SK-N-SH (cell line): ENCODE results near the gene SVOP. TPM values are rescaled to one million over a fixed set of nuclear protein-coding genes. Genes with fewer than 3 reads are reported as not detected.
"Not testable (repeated sequence)": the region's sequence is repeated elsewhere in the genome, so short reads cannot be mapped to it uniquely, and the experiment has no call there.

ENCODE experiments used
- CTCF ChIA-PET: fragments of 300-600, 350-600 bp; formaldehyde crosslinking; extraction: SDS; loops from one replicate; lab custom pipeline; 2021; lab: Yijun Ruan, JAX
- POLR2A ChIA-PET: fragments of 350-600 bp; sonication (Branson Sonifier 250); formaldehyde crosslinking; extraction: SDS; loops from one replicate; lab custom pipeline; 2020; ENCODE audit warnings: antibody characterized with exemption, inconsistent platforms; lab: Yijun Ruan, JAX
- DNase-seq: peaks from one replicate; pipeline ENCODE4 v3.0.0; 2012
- H2AFZ ChIP-seq: fragments of 200-600 bp; sonication (generic); 2 replicates; pipeline ENCODE4 v1.8.1; 2016; ENCODE audit warnings: antibody characterized with exemption, mild to moderate bottlenecking, low read depth
- H3F3A ChIP-seq: fragments of 200-600 bp; sonication (generic); replicated peaks from 2 replicates; pipeline ENCODE3; 2016; ENCODE audit warnings: antibody characterized with exemption, mild to moderate bottlenecking; ENCODE audit not compliant: insufficient read depth
- H3K27ac ChIP-seq, 2 experiments: fragments of 200-500 bp in 1 of 2; fragments of 200-600 bp in 1 of 2; sonication (Bioruptor generic) in 1 of 2; sonication (generic), shearing (Covaris generic) in 1 of 2; 2 replicates each; pipeline versions ENCODE4 v1.5.1 to v1.6.1; 2014 to 2016; ENCODE audit warnings: low read depth in 2 of 2, inconsistent platforms in 1 of 2, low read length in 1 of 2, mild to moderate bottlenecking in 1 of 2, mixed read lengths in 1 of 2
- H3K27me3 ChIP-seq: fragments of 200-600 bp; sonication (generic), shearing (Covaris generic); 2 replicates; pipeline ENCODE4 v1.6.1; 2016; ENCODE audit warnings: mixed run types; ENCODE audit not compliant: insufficient read depth
- H3K36me3 ChIP-seq, 2 experiments: fragments of 200-500 bp in 1 of 2; fragments of 200-600 bp in 1 of 2; sonication (Bioruptor generic) in 1 of 2; sonication (generic) in 1 of 2; replicated peaks in 1 of 2; 2 replicates each; pipeline versions ENCODE3 to v1.5.1; 2014 to 2016; ENCODE audit warnings: low read length in 1 of 2, mild to moderate bottlenecking in 1 of 2; ENCODE audit not compliant: insufficient read depth in 2 of 2, control insufficient read depth in 1 of 2
- H3K4me1 ChIP-seq, 2 experiments: fragments of 200-500 bp in 1 of 2; fragments of 200-600 bp in 1 of 2; sonication (Bioruptor generic) in 1 of 2; sonication (generic), shearing (Covaris generic) in 1 of 2; 2 replicates each; pipeline versions ENCODE4 v1.5.1 to v1.6.1; 2014 to 2016; ENCODE audit warnings: low read depth in 1 of 2, low read length in 1 of 2, mixed run types in 1 of 2; ENCODE audit not compliant: insufficient read depth in 2 of 2, control insufficient read depth in 1 of 2
- H3K4me2 ChIP-seq: fragments of 200-600 bp; sonication (generic), shearing (Covaris generic); 2 replicates; pipeline ENCODE4 v1.6.1; 2017; ENCODE audit warnings: mixed run types
- H3K4me3 ChIP-seq, 2 experiments: fragments of 200-500 bp in 1 of 2; fragments of 200-600 bp in 1 of 2; sonication (Bioruptor generic) in 1 of 2; sonication (generic), shearing (Covaris generic) in 1 of 2; 2 replicates each; pipeline versions ENCODE4 v1.5.1 to v1.8.1; 2014 to 2016; ENCODE audit warnings: low read depth in 2 of 2, inconsistent platforms in 1 of 2, low read length in 1 of 2, mild to moderate bottlenecking in 1 of 2, mixed read lengths in 1 of 2, moderate library complexity in 1 of 2
- H3K79me2 ChIP-seq: fragments of 200-600 bp; sonication (generic); 2 replicates; pipeline ENCODE4 v1.8.1; 2017; ENCODE audit warnings: mild to moderate bottlenecking; ENCODE audit not compliant: insufficient read depth
- H3K9ac ChIP-seq: fragments of 200-600 bp; sonication (generic); 2 replicates; pipeline ENCODE4 v1.6.1; 2017; ENCODE audit warnings: mixed run types
- H3K9me2 ChIP-seq: fragments of 200-600 bp; sonication (generic); 2 replicates; pipeline ENCODE4 v1.6.1; 2017; ENCODE audit warnings: mixed run types
- H3K9me3 ChIP-seq: fragments of 200-600 bp; sonication (generic); 2 replicates; pipeline ENCODE4 v1.6.1; 2017; ENCODE audit warnings: mixed run types, mild to moderate bottlenecking, moderate library complexity
- H4K20me1 ChIP-seq: fragments of 200-600 bp; sonication (generic); 2 replicates; pipeline ENCODE4 v1.6.1; 2017; ENCODE audit warnings: mild to moderate bottlenecking, mixed run types; ENCODE audit not compliant: insufficient read depth
- CHD2 ChIP-seq: fragments of 150-350 bp; IDR thresholded peaks from 2 replicates; pipeline ENCODE4 v1.6.1; 2018; ENCODE audit warnings: low read length; ENCODE audit not compliant: partially characterized antibody
- CTCF ChIP-seq: fragments of 200-600 bp; sonication (generic); IDR thresholded peaks from 2 replicates; pipeline ENCODE4 v1.6.1; 2017; ENCODE audit warnings: antibody characterized with exemption, mild to moderate bottlenecking, moderate library complexity
- ELF1 ChIP-seq: IDR thresholded peaks from 2 replicates; pipeline ENCODE4 v1.4.0; 2012
- EP300 ChIP-seq, 2 experiments: IDR thresholded peaks; 2 replicates each; pipeline versions ENCODE4 v1.4.0 to v1.6.1; 2012; ENCODE audit warnings: borderline replicate concordance in 1 of 2, low read depth in 1 of 2, low read length in 1 of 2
- FOXM1 ChIP-seq: IDR thresholded peaks from 2 replicates; pipeline ENCODE4 v1.4.0; 2012; ENCODE audit warnings: low read depth, mild to moderate bottlenecking
- IRF3 ChIP-seq: fragments of 150-350 bp; IDR thresholded peaks from 2 replicates; pipeline ENCODE4 v1.6.1; 2016; ENCODE audit warnings: mild to moderate bottlenecking, low read depth, low read length
- MAX ChIP-seq: IDR thresholded peaks from 2 replicates; pipeline ENCODE4 v1.4.0; 2012; ENCODE audit warnings: low read depth
- MEF2A ChIP-seq: IDR thresholded peaks from 2 replicates; pipeline ENCODE4 v1.4.0; 2012; ENCODE audit warnings: low read depth, borderline replicate concordance
- NFIC ChIP-seq: IDR thresholded peaks from 2 replicates; pipeline ENCODE4 v1.4.0; 2012; ENCODE audit warnings: borderline replicate concordance
- PBX3 ChIP-seq: IDR thresholded peaks from 2 replicates; pipeline ENCODE4; 2012
- RAD21 ChIP-seq: IDR thresholded peaks from 2 replicates; pipeline ENCODE4 v1.6.1; 2012; ENCODE audit warnings: mild to moderate bottlenecking, low read length
- RCOR1 ChIP-seq: fragments of 150-350 bp; IDR thresholded peaks from 2 replicates; pipeline ENCODE4 v1.6.1; 2017; ENCODE audit warnings: antibody characterized with exemption, low read length
- RFX5 ChIP-seq: IDR thresholded peaks from 2 replicates; pipeline ENCODE4 v1.6.1; 2012; ENCODE audit warnings: mild to moderate bottlenecking, improper control_type of control experiment, low read length
- RXRA ChIP-seq: IDR thresholded peaks from 2 replicates; pipeline ENCODE4 v1.4.0; 2012; ENCODE audit warnings: low read depth, mild to moderate bottlenecking, borderline replicate concordance
- SMC3 ChIP-seq: IDR thresholded peaks from 2 replicates; pipeline ENCODE4 v1.6.1; 2012; ENCODE audit warnings: low read depth, low read length, improper control_type of control experiment
- TAF1 ChIP-seq: IDR thresholded peaks from 2 replicates; pipeline ENCODE4 v1.6.1; 2012; ENCODE audit warnings: low read depth, mild to moderate bottlenecking, low read length, moderate library complexity, borderline replicate concordance
- WGBS: methylation state at CpG from one replicate; pipeline ENCODE4 v1.1.6; 2017; ENCODE audit warnings: low lambda C conversion rate; 5-methylcytosine and 5-hydroxymethylcytosine counted together
- polyA plus RNA-seq, 3 experiments: library from polyadenylated mRNA; depleted of rRNA; stranded (reverse); fragments of >200 nt; gene quantifications; 2 replicates each; pipeline ENCODE4 v1.2.3, GENCODE V29; 2012

SVOP gene
- polyA plus RNA-seq, 1 of the 3 experiments (the other 2 are of a cell fraction) = 0.07 TPM

- TF ChIP-seq IRF3 (no peak), NFIC (no peak), MEF2A (no peak), TAF1 (no peak)
These were observed 161.0 kb downstream of the SVOP start (continued) for GRCh38 chr12:108859923-108860291.

GRCh38 chr12:108859141-108859922 lies 161.5 kb downstream of the SVOP start:
- H3K4me2 ChIP-seq, H3K9me3 ChIP-seq, H3K36me3 ChIP-seq, H3K4me3 ChIP-seq, H2AFZ ChIP-seq, H3K27ac ChIP-seq, H3K27me3 ChIP-seq, H4K20me1 ChIP-seq, POLR2A ChIA-PET, H3K9me2 ChIP-seq, DNase-seq, H3K9ac ChIP-seq: not testable (repeated sequence)
- WGBS = 86% methylated on average over 6 of the region's 6 CpGs
- CTCF ChIA-PET = interaction anchor here (1.2 to 1.8 kb wide), 3 partner anchors 12 to 569 kb away, joined by 3 to 4 read pairs (median 3); no protein-coding TSS in a partner anchor
- H3K4me1 ChIP-seq = peaks cover 6 to 21% of the 10 kb centered on the region in 2 experiments; a peak in 2 of 4 replicates
- H3K79me2 ChIP-seq = peaks cover 30% of the 10 kb centered on the region
- H3F3A ChIP-seq = peaks cover 16% of the 10 kb centered on the region

GRCh38 chr12:108858311-108859074 lies 162.4 kb downstream of the SVOP start:
- CTCF ChIA-PET = interaction anchor here (1.2 to 1.8 kb wide), 3 partner anchors 13 to 570 kb away, joined by 3 to 4 read pairs (median 3); no protein-coding TSS in a partner anchor
- Histone ChIP-seq H3K36me3 (peaks cover 0 to 5% of the 10 kb centered on the region in 2 experiments), H4K20me1 (no peaks in the 10 kb centered on the region), H3K4me3 (peak overlapping the region in 1 of 2 experiments; percentile 44; a peak in 2 of 4 replicates), H3K9ac (0 out of 2 replicates have a peak overlapping the region, but pooled peaks have one; percentile 76), H3K79me2 (peaks cover 36% of the 10 kb centered on the region), H3K27me3 (no peaks in the 10 kb centered on the region), H3K9me2 (no peaks in the 10 kb centered on the region), H3K4me2 (peak overlapping the region; percentile 84), H3K27ac (no peak overlapping the region), H2AFZ (peak overlapping the region; percentile 96; the same call in 1 of the 2 replicates), H3K4me1 (peaks cover 12 to 22% of the 10 kb centered on the region in 2 experiments; a peak in 2 of 4 replicates), H3F3A (peaks cover 22% of the 10 kb centered on the region), H3K9me3 (no peaks in the 10 kb centered on the region)
- DNase-seq = no peak
- POLR2A ChIA-PET = interaction anchor here (2.1 kb wide), 1 partner anchor 12 kb away, joined by 11 read pairs; no protein-coding TSS in a partner anchor
- WGBS = 85% methylated on average over 18 of the region's 18 CpGs
- TF ChIP-seq CHD2 = no peak
- TF ChIP-seq RXRA = no peak
- no peak for TF ChIP-seq PBX3
- TF ChIP-seq ELF1 = no peak
- no peak for TF ChIP-seq SMC3
- TF ChIP-seq RFX5 = no peak
- TF ChIP-seq EP300 (IDR thresholded peaks at IDR 0.05; ENCODE audit: borderline replicate concordance in 1 of 2, low read depth in 1 of 2, low read length in 1 of 2) = no peak
- no peak for TF ChIP-seq MAX
- TF ChIP-seq RCOR1 = no peak
- no peak for TF ChIP-seq IRF3
- no peak for TF ChIP-seq RAD21
- TF ChIP-seq TAF1 = no peak
- no peak for TF ChIP-seq NFIC
- TF ChIP-seq CTCF = no peak
- TF ChIP-seq FOXM1 = no peak
